Right forelimb (tissue), 1 donor: ENCODE measurements around the gene FBLIM1.
"Not testable (repeated sequence)": the region's sequence is repeated elsewhere in the genome, so short reads cannot be mapped to it uniquely, and the experiment has no call there.

ENCODE experiments used
- DNase-seq: peaks from one replicate; pipeline ENCODE4 v3.0.0-alpha.2; 2018

Gene FBLIM1

DNA sequence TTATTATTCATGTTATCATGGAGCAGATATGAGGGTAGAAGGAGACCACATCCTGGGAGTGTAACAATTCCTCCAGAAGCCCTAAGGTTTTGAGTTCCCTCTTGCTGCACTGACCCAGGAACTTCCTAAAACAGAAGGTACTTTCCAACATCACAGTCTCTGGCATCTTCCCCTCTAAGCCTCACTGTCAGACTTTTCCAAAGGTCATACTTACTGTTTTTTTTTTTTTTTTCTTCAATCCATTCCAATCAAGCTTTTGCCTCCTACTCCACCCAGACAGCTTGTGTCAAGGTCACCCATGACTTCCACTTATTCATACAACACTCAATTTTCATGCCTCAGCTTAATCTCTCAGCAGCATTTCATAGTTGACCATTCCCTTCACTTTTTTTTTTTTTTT lies 67.2 kb downstream of the FBLIM1 start:
- no peak for DNase-seq

DNA sequence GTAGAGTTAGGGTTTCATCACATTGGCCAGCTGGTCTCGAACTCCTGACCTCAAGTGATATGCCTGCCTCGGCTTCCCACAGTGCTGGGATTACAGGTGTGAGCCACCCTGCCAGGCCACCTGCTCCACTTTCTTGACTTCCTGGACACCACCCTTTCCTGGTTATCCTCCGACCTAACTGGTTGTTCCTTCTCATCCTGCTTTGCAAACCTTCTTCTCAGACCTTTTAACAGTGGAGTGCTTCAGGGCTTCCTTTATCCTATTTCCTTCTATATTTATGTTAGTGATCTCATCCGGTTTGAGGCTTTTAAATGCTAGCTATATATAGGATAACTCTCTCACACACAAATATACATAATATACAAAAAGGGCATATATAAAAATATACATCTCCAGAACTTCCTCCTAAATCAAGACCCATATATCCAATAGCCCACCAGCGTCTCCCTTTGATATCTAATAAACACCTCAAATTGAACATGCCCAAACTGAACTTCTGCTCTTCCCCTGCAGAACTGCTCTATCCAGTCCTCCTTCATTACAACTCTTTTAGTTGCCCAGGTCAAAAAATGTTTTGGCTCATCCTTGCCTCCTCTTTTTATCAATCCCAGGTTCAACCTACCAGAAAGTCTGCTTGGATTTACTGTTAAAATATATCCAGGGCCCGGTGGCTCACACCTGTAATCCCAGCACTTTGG lies 68.4 kb downstream of the FBLIM1 start:
- no peak for DNase-seq

DNA sequence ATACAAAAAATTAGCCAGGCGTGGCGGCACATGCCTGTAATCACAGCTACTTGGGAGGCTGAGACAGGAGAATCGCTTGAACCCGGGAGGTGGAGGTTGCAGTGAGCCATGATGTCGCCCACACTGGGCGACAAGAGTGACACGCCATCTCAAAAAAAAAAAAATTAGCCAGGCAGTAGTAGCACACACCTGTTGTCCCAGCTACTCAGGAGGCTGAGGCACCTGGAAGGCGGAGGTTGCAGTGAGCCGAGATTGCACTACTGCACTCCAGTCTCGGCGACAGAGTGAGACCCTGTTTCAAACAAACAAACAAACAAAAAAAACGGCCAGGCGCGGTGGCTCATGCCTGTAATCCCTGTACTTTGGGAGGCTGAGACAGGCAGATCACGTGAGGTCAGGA lies 69.0 kb downstream of the FBLIM1 start:
- DNase-seq: not testable (repeated sequence)

DNA sequence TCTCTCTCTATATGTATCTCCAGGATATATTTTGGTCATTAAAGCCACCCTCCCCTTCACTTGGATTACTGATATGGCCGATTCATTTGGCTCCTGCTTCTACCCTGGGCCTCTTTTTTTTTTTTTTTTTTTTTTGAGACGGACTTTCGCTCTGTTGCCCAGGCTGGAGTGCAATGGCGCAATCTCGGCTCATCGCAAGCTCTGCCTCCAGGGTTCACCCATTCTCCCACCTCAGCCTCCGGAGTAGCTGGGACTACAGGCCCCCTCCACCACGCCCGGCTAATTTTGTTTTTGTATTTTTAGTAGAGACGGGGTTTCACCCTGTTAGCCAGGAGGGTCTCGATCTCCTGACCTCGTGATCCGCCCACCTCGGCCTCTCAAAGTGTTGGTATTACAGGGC lies 70.3 kb downstream of the FBLIM1 start:
- not testable (repeated sequence) for DNase-seq

DNA sequence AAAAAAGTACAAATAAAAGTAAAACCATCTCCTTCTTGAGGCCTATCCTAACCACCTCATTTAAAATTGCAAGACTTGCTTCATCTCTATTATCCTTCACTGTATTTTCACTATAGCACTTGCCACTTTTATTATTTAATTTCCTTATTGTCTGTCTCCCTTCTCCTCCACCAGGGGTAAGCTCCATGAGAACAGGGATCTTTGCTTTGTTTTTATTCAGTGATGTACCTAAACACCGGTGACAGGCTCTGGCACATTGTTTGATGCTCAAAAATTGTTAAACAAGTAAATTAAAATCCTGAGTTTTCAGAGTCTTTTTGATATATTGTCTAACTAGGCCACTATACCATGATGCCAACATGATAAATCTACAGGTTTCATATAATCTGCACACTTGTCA lies 71.7 kb downstream of the FBLIM1 start:
- DNase-seq: no peak

DNA sequence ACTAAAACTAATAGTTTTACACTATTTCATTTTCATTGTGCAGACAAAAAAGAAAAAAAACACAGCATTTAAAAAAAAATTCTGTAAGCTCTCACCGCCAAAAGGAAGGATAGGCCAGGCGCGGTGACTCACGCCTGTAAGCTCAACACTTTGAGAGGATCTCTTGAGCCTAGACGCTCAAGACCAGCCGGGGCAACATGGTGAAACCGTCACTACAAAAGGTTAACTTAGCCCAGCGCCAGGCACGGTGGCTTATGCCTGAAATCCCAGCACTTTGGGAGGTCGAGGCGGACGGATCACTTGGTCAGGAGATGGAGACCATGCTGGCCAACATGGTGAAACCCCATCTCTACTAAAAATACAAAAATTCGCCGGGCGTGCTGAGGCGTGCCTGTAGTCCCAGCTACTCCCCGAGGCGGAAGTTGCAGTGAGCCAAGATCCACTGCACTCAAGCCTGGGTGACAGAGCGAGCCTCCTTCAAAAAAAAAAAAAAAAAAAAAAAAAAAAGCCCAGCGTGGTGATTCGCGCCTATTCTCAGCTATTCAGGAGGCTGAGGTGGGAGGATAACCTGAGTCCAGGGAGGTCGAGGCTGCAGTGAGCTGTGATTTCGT lies 74.6 kb downstream of the FBLIM1 start:
- no peak for DNase-seq

DNA sequence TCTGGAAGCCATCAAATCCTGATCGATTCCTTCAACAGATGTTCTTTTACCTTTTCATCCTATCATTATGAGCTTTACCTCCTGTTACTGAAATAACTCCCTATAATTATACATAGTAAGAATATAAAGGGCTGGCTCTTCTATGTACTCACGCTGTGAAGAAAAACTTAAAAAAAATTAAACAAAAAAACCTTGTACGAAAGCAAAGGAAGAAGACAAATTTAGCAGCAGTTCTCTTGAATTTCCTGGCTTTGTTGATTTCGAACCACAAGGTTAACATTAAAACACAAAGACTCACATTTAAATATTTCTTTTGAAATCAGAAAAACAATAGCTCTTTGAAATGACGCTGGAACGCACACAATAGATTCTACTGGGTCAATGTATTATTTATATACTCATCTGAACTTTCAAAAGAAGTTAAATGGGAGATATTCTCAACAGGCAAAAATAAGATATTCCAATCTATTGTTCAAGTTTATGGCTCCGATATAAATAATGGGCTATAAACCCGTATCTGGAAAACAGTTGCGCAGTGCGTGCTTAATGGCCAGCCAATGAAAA lies 75.3 kb downstream of the FBLIM1 start:
- no peak for DNase-seq

DNA sequence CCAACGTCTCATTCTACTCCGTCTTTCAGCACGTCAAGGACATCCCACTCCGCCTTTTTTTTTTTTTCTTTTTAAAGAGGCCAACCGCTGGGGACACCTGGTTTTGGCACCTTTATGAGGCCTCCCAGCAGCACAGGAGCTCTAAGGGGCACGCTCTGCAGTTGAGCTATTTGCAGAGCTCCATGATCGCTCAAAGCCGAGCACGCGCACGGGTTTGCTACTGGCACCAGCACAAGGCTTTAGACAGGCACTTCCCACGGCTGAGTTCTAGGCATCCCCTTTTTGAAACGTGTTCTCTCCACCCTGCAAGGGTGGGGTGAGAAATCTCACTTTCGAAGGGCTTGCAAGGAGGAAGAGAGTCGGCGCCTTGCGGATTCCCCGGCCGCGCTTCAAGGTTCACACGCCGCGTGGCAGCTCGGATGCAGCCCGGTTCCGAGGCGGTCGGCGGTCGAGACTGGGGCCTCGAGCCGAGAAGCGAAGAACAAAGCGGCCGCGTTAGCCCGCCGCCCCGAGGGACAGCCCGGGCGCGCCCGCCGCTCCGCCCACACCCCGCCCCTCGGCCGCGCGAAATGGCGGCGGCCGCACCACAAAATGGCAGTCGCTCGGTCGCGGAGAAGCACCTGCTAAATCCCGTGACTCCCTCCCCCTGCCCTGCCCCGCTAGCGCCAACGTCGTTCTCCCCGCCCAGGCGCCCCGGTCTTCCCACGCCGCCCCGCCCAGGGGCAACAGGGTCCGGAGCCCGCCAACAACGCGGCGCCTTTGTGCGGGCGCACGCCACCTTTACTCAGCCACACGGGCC lies 76.0 kb downstream of the FBLIM1 start:
- DNase-seq: peak; percentile 93

DNA sequence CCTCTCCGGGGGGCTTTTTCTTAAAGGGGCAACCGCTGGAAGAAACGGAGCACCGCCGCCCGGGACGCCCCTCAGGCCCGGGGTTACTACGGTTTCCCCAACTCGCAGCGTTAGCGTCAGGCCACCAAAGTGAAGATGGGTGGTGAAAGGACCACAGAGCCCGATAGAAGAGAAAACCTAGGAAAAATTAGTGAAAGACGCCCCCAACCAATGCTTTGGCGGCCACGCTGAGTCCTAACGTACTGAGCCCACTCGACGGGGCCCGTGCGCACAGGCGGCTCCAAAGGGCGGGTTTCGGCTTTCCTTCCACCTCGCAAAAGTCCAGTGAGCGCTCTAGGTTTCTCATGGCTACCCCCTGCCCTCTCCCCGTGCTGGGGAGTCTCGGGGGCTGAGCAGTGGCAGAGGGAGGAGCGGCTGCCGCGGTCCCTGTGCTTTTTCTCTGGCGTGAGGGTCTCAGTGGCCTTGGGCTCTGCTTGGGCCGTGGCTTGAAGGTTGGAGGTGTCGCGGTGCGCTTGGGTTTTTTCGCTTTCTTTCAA lies 76.7 kb downstream of the FBLIM1 start:
- no peak for DNase-seq

DNA sequence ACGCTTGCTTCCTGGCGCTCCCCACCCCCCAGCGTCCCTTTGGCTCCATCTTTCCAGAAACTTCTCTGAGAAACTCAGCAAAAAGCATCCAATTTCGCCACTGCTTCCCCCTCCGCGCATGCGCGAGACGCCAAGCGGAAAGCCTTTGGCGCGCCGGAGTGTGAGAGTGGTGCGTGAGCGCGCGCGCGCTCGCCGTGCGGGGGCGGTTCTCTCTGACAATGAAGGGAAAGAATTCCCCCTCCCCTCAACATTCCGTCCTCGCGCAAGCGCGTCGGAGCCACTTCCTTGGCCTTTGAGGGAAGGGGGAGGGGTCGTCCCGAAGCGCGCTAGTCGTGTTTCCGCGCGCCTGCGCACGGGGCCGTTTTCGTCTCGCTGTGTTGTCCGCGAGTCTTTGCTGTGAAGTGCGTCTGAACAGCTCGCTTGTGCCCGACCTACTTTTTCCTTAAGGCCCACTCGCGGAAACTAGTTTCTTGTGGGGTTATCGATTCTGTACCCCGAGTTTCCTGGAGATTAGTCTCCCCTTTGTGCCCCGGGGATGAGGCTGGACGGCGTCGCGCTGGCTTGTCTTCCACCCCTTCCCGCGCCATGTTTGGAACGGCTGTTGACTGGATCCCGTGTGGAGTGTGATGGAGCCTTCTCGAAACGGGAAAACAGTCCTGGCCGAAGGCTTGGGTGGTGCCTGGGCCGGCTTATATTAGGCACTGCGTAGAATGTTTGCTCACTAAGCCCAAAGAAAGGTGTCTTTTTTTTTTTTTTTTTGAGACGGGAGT lies 77.3 kb downstream of the FBLIM1 start:
- DNase-seq: peak; percentile 100
